A549 (cell line): Measurements from ENCODE around the gene MON2. TPM values are rescaled to one million over a fixed set of nuclear protein-coding genes. Genes with fewer than 3 reads are reported as not detected.

ENCODE experiments used
- ATOH8 ChIP-seq: fragments of 250-450 bp; sonication (Bioruptor Pico); IDR thresholded peaks from 2 replicates; pipeline ENCODE4 v1.5.0; 2020; ENCODE audit warnings: low read depth, mild to moderate bottlenecking, moderate library complexity
- BHLHE40 ChIP-seq: IDR thresholded peaks from 2 replicates; pipeline ENCODE4 v1.6.1; 2012; ENCODE audit warnings: low read depth, low read length, inconsistent platforms
- CBX8 ChIP-seq: fragments of 200-600 bp; sonication (generic); IDR thresholded peaks from 2 replicates; pipeline ENCODE4 v1.6.1; 2016
- CHD2 ChIP-seq: fragments of 150-350 bp; IDR thresholded peaks from 2 replicates; pipeline ENCODE4 v1.6.1; 2014; ENCODE audit warnings: low read length; ENCODE audit not compliant: partially characterized antibody
- CTCF ChIP-seq: fragments of >200 bp; sonication (Bioruptor Twin); formaldehyde crosslinking; IDR thresholded peaks from 3 replicates; pipeline ENCODE4 v1.5.1; 2016
- E2F6 ChIP-seq: IDR thresholded peaks from 2 replicates; pipeline ENCODE4 v1.6.1; 2012; ENCODE audit warnings: low read depth, borderline replicate concordance
- ELK1 ChIP-seq: fragments of 150-350 bp; IDR thresholded peaks from 2 replicates; pipeline ENCODE4 v1.6.1; 2014; ENCODE audit warnings: low read depth, mild to moderate bottlenecking, low read length
- EP300 ChIP-seq, 2 experiments: fragments of >200 bp; sonication (Bioruptor Twin); formaldehyde crosslinking; IDR thresholded peaks; 2 replicates in 1 of 2; 3 replicates in 1 of 2; pipeline ENCODE4 v1.6.1; 2016 to 2017
- FOSB ChIP-seq: fragments of 250-450 bp; sonication (Bioruptor Pico); IDR thresholded peaks from 2 replicates; pipeline ENCODE4 v1.5.0; 2020; ENCODE audit warnings: mild to moderate bottlenecking, moderate library complexity
- FOXS1 ChIP-seq: fragments of 250-450 bp; sonication (Bioruptor Pico); IDR thresholded peaks from 2 replicates; pipeline ENCODE4 v1.5.0; 2020; ENCODE audit warnings: mild to moderate bottlenecking, moderate library complexity
- HES2 ChIP-seq: fragments of >200 bp; sonication (Bioruptor Twin); formaldehyde crosslinking; IDR thresholded peaks from 2 replicates; pipeline ENCODE4 v1.6.1; 2016
- HEYL ChIP-seq: fragments of 250-450 bp; sonication (Bioruptor Pico); IDR thresholded peaks from 2 replicates; pipeline ENCODE4 v1.8.0; 2021; ENCODE audit warnings: mild to moderate bottlenecking, moderate library complexity
- HOXB5 ChIP-seq: fragments of 250-450 bp; sonication (Bioruptor Pico); IDR thresholded peaks from 2 replicates; pipeline ENCODE4 v1.5.0; 2020; ENCODE audit warnings: mild to moderate bottlenecking, moderate library complexity
- KDM5A ChIP-seq: fragments of 200-600 bp; sonication (generic); IDR thresholded peaks from 2 replicates; pipeline ENCODE4 v1.6.1; 2016; ENCODE audit warnings: antibody characterized with exemption, mild to moderate bottlenecking
- MAFK ChIP-seq: fragments of 450-650 bp; IDR thresholded peaks from 2 replicates; pipeline ENCODE4 v1.6.1; 2014; ENCODE audit not compliant: partially characterized antibody
- MAZ ChIP-seq: fragments of 150-350 bp; IDR thresholded peaks from 2 replicates; pipeline ENCODE4 v1.6.1; 2014; ENCODE audit warnings: antibody characterized with exemption, low read depth, low read length, borderline replicate concordance
- MYC ChIP-seq: IDR thresholded peaks from 2 replicates; pipeline ENCODE4 v1.6.1; 2012; ENCODE audit warnings: mild to moderate bottlenecking, inconsistent platforms, low read length, improper control_type of control experiment, borderline replicate concordance
- NFE2L2 ChIP-seq: fragments of 150-350 bp; conservative IDR thresholded peaks from 2 replicates; pipeline ENCODE4 v1.6.1; 2014; ENCODE audit warnings: low read length
- NPAS2 ChIP-seq: fragments of 250-450 bp; sonication (Bioruptor Pico); IDR thresholded peaks from 2 replicates; pipeline ENCODE4 v1.8.0; 2022; ENCODE audit warnings: mild to moderate bottlenecking, moderate library complexity, borderline replicate concordance
- PBX3 ChIP-seq: IDR thresholded peaks from 2 replicates; pipeline ENCODE4 v1.6.1; 2012
- PHF8 ChIP-seq: fragments of 200-600 bp; sonication (generic); IDR thresholded peaks from 2 replicates; pipeline ENCODE4 v1.6.1; 2016; ENCODE audit warnings: low read depth, mild to moderate bottlenecking, antibody characterized with exemption, moderate library complexity, borderline replicate concordance
- POLR2AphosphoS2 ChIP-seq: conservative IDR thresholded peaks from 2 replicates; pipeline ENCODE4 v1.6.1; 2012; ENCODE audit warnings: low read length, improper control_type of control experiment, inconsistent platforms
- RFX5 ChIP-seq: fragments of 450-650 bp; IDR thresholded peaks from 2 replicates; pipeline ENCODE4 v1.7.1; 2014; ENCODE audit warnings: antibody characterized with exemption, mild to moderate bottlenecking, moderate library complexity
- TFCP2L1 ChIP-seq: fragments of 250-450 bp; sonication (Bioruptor Pico); IDR thresholded peaks from 2 replicates; pipeline ENCODE4 v1.5.0; 2021; ENCODE audit warnings: mild to moderate bottlenecking
- polyA plus RNA-seq, 4 experiments: library from polyadenylated mRNA; depleted of rRNA in 3 of 4; stranded (reverse); fragments of >200 nt; fragmentation: RNase III in 1 of 4; extraction: RNeasy Plus Mini Kit Qiagen cat#74134 plus additional on column Dnase treatment in 1 of 4; gene quantifications; 2 replicates in 3 of 4; 3 replicates in 1 of 4; pipeline ENCODE4 v1.2.3, GENCODE V29; 2011 to 2017

MON2 gene
- polyA plus RNA-seq, 2 of the 4 experiments (the other 2 are of a cell fraction), result 17.1 to 27.7 TPM

GRCh38 chr12:62602255-62603060 is 135.8 kb downstream of the MON2 start (continued):
- peak; percentile 98 for TF ChIP-seq E2F6
- peak; percentile 71; the same call in 1 of the 2 replicates for TF ChIP-seq FOXS1 (CRISPR knock-in tag)
- TF ChIP-seq CTCF, result no peak
- no peak for TF ChIP-seq CBX8
- peak; percentile 13; the same call in 1 of the 2 replicates for TF ChIP-seq ELK1
- peak; percentile 75 for TF ChIP-seq PHF8
- peak; percentile 56 for TF ChIP-seq PBX3
- TF ChIP-seq NFE2L2, result no peak
- TF ChIP-seq ATOH8, result peak; percentile 95
- peak; percentile 95 for TF ChIP-seq HOXB5
- TF ChIP-seq KDM5A, result no peak
- no peak for TF ChIP-seq CHD2
- TF ChIP-seq HEYL (CRISPR knock-in tag), result peak; percentile 63; the same call in 1 of the 2 replicates
- TF ChIP-seq HES2, result no peak
- no peak; a peak in 1 of 5 replicates for TF ChIP-seq EP300 (IDR thresholded peaks at IDR 0.05)
- peak; percentile 76 for TF ChIP-seq NPAS2 (CRISPR knock-in tag)
- no peak for TF ChIP-seq POLR2AphosphoS2
- TF ChIP-seq BHLHE40, result no peak; the same call in 1 of the 2 replicates
- peak; percentile 66; the same call in 1 of the 2 replicates for TF ChIP-seq TFCP2L1
- no peak for TF ChIP-seq MAZ
- no peak for TF ChIP-seq RFX5
- TF ChIP-seq MAFK, result peak; percentile 69
- TF ChIP-seq MYC, result peak; percentile 77; the same call in 1 of the 2 replicates
- TF ChIP-seq FOSB (CRISPR knock-in tag), result peak; percentile 91
